Endothelial cell of umbilical vein (primary cell): ENCODE data around the gene RAB10. TPM values are rescaled to one million over a fixed set of nuclear protein-coding genes. Genes with fewer than 3 reads are reported as not detected.

Source experiments
- BruUV-seq: library from RNA; stranded (reverse); fragments of 400-500 nt; replicated peaks from 2 replicates; lab custom pipeline; 2021; lab: Mats Ljungman, UMichigan
- CTCF ChIA-PET: fragments of 300-600, 350-600 bp; sonication (Branson Sonifier 250); formaldehyde crosslinking; loops from one replicate; lab custom pipeline; 2021; ENCODE audit warnings: antibody characterized with exemption, inconsistent platforms; lab: Charles Lee
- POLR2A ChIA-PET: fragments of 300-600, 350-600 bp; sonication (Branson Sonifier 250); formaldehyde crosslinking; loops from one replicate; lab custom pipeline; 2021; ENCODE audit warnings: antibody characterized with exemption, inconsistent platforms; lab: Charles Lee
- DNase-seq: peaks from one replicate; pipeline ENCODE4 v3.0.0-alpha.2; 2011; ENCODE audit warnings: low read depth, low spot score
- FAIRE-seq: peaks from 2 replicates; lab custom pipeline; 2011; peaks lifted over from hg19 to GRCh38; lab: Jason Lieb, UNC
- H2AFZ ChIP-seq: 2 replicates; pipeline ENCODE4 v1.6.0; 2012; ENCODE audit warnings: low read depth, low read length, control low read depth, inconsistent platforms
- H3K27ac ChIP-seq: 2 replicates; pipeline ENCODE4 v1.5.1; 2011; ENCODE audit warnings: low read depth, mild to moderate bottlenecking, control low read depth, low read length, moderate library complexity; ENCODE audit not compliant: insufficient read depth
- H3K27me3 ChIP-seq, 2 experiments: 2 replicates each; pipeline versions ENCODE4 v1.6.0 to v1.6.1; 2011; ENCODE audit warnings: low read length in 2 of 2, mixed read lengths in 1 of 2; ENCODE audit not compliant: control insufficient read depth in 2 of 2, insufficient read depth in 2 of 2
- H3K36me3 ChIP-seq, 2 experiments: 2 replicates in 1 of 2; 3 replicates in 1 of 2; pipeline ENCODE4 v1.5.1; 2011; ENCODE audit warnings: low read length in 2 of 2, mild to moderate bottlenecking in 1 of 2, moderate library complexity in 1 of 2; ENCODE audit not compliant: control insufficient read depth in 2 of 2, insufficient read depth in 2 of 2; ENCODE audit errors: extremely low read depth in 1 of 2
- H3K4me1 ChIP-seq: 3 replicates; pipeline ENCODE4 v1.5.1; 2011; ENCODE audit warnings: mild to moderate bottlenecking, low read length; ENCODE audit not compliant: control insufficient read depth, insufficient read depth; ENCODE audit errors: extremely low read depth
- H3K4me2 ChIP-seq: 2 replicates; pipeline ENCODE4 v1.6.1; 2011; ENCODE audit warnings: low read length, control low read depth, mixed read lengths; ENCODE audit not compliant: insufficient read depth
- H3K4me3 ChIP-seq, 3 experiments: fragments of 200-600 bp in 1 of 3; sonication (generic), shearing (Covaris generic) in 1 of 3; replicated peaks in 1 of 3; 2 replicates each; pipeline ENCODE4 v1.5.1; 2011 to 2016; ENCODE audit warnings: control low read depth in 3 of 3, low read length in 3 of 3, mild to moderate bottlenecking in 2 of 3, inconsistent platforms in 1 of 3, low read depth in 1 of 3, moderate library complexity in 1 of 3; ENCODE audit not compliant: insufficient read depth in 1 of 3
- H3K79me2 ChIP-seq: 2 replicates; pipeline ENCODE4 v1.6.0; 2012; ENCODE audit warnings: low read length, inconsistent platforms; ENCODE audit not compliant: control insufficient read depth, insufficient read depth
- H3K9ac ChIP-seq: replicated peaks from 2 replicates; pipeline ENCODE3; 2011; ENCODE audit warnings: low read length, control low read depth; ENCODE audit not compliant: insufficient read depth; ENCODE audit errors: extremely low read depth
- H3K9me1 ChIP-seq: replicated peaks from 3 replicates; pipeline ENCODE4 v1.6.0; 2011; ENCODE audit warnings: mild to moderate bottlenecking, low read length; ENCODE audit not compliant: control insufficient read depth, insufficient read depth; ENCODE audit errors: extremely low read depth
- H3K9me3 ChIP-seq: replicated peaks from 2 replicates; pipeline ENCODE4 v1.5.1; 2012; ENCODE audit warnings: low read length, inconsistent platforms; ENCODE audit not compliant: control insufficient read depth, insufficient read depth
- H4K20me1 ChIP-seq: replicated peaks from 2 replicates; pipeline ENCODE3; 2011; ENCODE audit warnings: mild to moderate bottlenecking, low read length; ENCODE audit not compliant: control insufficient read depth, insufficient read depth; ENCODE audit errors: extremely low read depth
- CTCF ChIP-seq, 2 donors: IDR thresholded peaks; 1 replicate in 1 of 2; 2 replicates in 1 of 2; pipeline ENCODE4 v1.5.1; 2011; ENCODE audit warnings: low read length in 2 of 2, mild to moderate bottlenecking in 2 of 2, moderate library complexity in 2 of 2, control low read depth in 1 of 2, inconsistent platforms in 1 of 2, low read depth in 1 of 2; ENCODE audit not compliant: insufficient read depth in 1 of 2; ENCODE audit errors: extremely low read depth in 1 of 2
- EZH2 ChIP-seq: IDR thresholded peaks from 2 replicates; pipeline ENCODE4 v1.6.1; 2012; ENCODE audit warnings: borderline replicate concordance, low read depth, mild to moderate bottlenecking, moderate library complexity, low read length, inconsistent platforms; ENCODE audit not compliant: severe bottlenecking
- FOS ChIP-seq: IDR thresholded peaks from 2 replicates; pipeline ENCODE4 v1.6.1; 2011; ENCODE audit warnings: mild to moderate bottlenecking, low read length, moderate library complexity, borderline replicate concordance; ENCODE audit not compliant: insufficient read depth
- GATA2 ChIP-seq: IDR thresholded peaks from 2 replicates; pipeline ENCODE4 v1.7.0; 2011; ENCODE audit warnings: low read depth, mild to moderate bottlenecking, moderate library complexity, mixed read lengths, low read length; ENCODE audit not compliant: insufficient read length, insufficient read depth
- JUN ChIP-seq: IDR thresholded peaks from 2 replicates; pipeline ENCODE4 v1.6.1; 2011; ENCODE audit warnings: borderline replicate concordance, low read depth; ENCODE audit not compliant: insufficient read length, insufficient read depth
- MAX ChIP-seq: IDR thresholded peaks from 2 replicates; pipeline ENCODE4 v1.6.1; 2011; ENCODE audit not compliant: insufficient read depth, insufficient read length
- MYC ChIP-seq: IDR thresholded peaks from one replicate; pipeline ENCODE4 v1.6.1; 2011; ENCODE audit warnings: mild to moderate bottlenecking, low read depth, low read length
- POLR2A ChIP-seq: IDR thresholded peaks from 2 replicates; pipeline ENCODE4 v1.6.1; 2012; ENCODE audit warnings: low read depth, mild to moderate bottlenecking, control low read depth, low read length
- POLR2AphosphoS5 ChIP-seq: IDR thresholded peaks from 2 replicates; pipeline ENCODE4 v1.6.1; 2012; ENCODE audit warnings: low read depth, mild to moderate bottlenecking, control low read depth, low read length, moderate library complexity; ENCODE audit not compliant: insufficient read depth
- dilution Hi-C: fragments of 300-500 bp; cut with MboI; formaldehyde crosslinking; loops from one replicate; pipeline ENCODE4 v1.15.0; 2019; ENCODE audit warnings: low sequenced_read_pairs; ENCODE audit not compliant: extremely low pct_ligation_motif_present
- intact Hi-C: fragments of 100-400 bp; cut with micrococcal nuclease; formaldehyde crosslinking; loops from one replicate; pipeline ENCODE4 v1.10.0; 2022
- polyA plus RNA-seq, 4 experiments: library from polyadenylated mRNA; depleted of rRNA in 3 of 4; stranded (reverse) in 3 of 4; unstranded in 1 of 4; fragments of >200 nt; gene quantifications; 2 replicates each; pipeline versions ENCODE4 v1.2.1 to v1.2.3, GENCODE V29; 2011 to 2012; ENCODE audit warnings: missing spikeins in 1 of 4
- total RNA-seq: library from RNA; stranded (reverse); gene quantifications from 2 replicates; pipeline ENCODE4 v1.2.3, GENCODE V29; 2021

The RAB10 gene
- total and polyA plus RNA-seq, 2 donors (not counting 3 experiments of a cell fraction or from before 2014, with no cell fraction given): 45.1 to 104 TPM

- Histone ChIP-seq H3K9ac (no peak overlapping the region), H3K36me3 (no peaks in the 10 kb centered on the region), H3K4me2 (no peak overlapping the region), H3K27me3 (no peaks in the 10 kb centered on the region), H3K79me2 (no peaks in the 10 kb centered on the region), H3K27ac (no peak overlapping the region), H4K20me1 (no peaks in the 10 kb centered on the region), H3K9me3 (no peaks in the 10 kb centered on the region), H3K4me3 (no peak overlapping the region), H3K9me1 (no peaks in the 10 kb centered on the region), H2AFZ (no peak overlapping the region), H3K4me1 (peaks cover 3% of the 10 kb centered on the region)
- DNase-seq (no peak), FAIRE-seq (no peak)
- intact Hi-C loops: no loop called here
- ChIA-PET CTCF (interaction anchor here (2.2 to 2.9 kb wide), 3 partner anchors 38 to 196 kb away, joined by 6 to 35 read pairs (median 9); no protein-coding TSS in a partner anchor), POLR2A (no interaction called here)
- dilution Hi-C loops: no loop called here
- no TSS peak for BruUV-seq
- TF ChIP-seq MAX: no peak
- TF ChIP-seq CTCF (IDR thresholded peaks at IDR 0.05; ENCODE audit: extremely low read depth in 1 of 2, insufficient read depth in 1 of 2, low read depth in 1 of 2, low read length in 2 of 2): no peak
- TF ChIP-seq POLR2A: no peak
- no peak for TF ChIP-seq JUN
- TF ChIP-seq MYC: no peak
- no peak for TF ChIP-seq FOS
- TF ChIP-seq EZH2: no peak
- TF ChIP-seq GATA2: no peak
- TF ChIP-seq POLR2AphosphoS5: no peak
Observed at GRCh38 chr2:25989154-25989553, 44.7 kb upstream of the RAB10 start.
